ENCODE results near the gene ATP6AP1. TPM values are rescaled to one million over a fixed set of nuclear protein-coding genes. Genes with fewer than 3 reads are reported as not detected.

ATP6AP1 gene
- total RNA-seq, 1 experiment from 2014 or later: 144 TPM

DNA sequence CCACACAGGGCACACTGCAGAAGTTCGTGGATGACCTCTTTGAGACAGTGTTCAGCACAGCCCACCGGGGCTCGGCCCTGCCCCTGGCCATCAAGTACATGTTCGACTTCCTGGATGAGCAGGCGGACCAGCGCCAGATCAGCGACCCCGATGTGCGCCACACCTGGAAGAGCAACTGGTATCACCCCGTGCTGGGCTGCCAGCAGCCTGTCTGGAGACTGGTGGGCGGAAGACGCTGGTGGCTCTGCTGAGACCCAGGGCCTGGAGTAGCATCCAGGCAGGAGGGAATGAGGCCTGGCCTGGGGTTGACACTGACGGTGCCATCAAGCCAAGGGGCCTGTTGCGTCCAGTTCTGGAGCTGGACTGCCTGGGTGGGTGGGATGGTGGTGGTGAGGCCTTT lies 42.0 kb downstream of the ATP6AP1 start:
- no peak for DNase-seq (ENCODE audit: low read depth)

DNA sequence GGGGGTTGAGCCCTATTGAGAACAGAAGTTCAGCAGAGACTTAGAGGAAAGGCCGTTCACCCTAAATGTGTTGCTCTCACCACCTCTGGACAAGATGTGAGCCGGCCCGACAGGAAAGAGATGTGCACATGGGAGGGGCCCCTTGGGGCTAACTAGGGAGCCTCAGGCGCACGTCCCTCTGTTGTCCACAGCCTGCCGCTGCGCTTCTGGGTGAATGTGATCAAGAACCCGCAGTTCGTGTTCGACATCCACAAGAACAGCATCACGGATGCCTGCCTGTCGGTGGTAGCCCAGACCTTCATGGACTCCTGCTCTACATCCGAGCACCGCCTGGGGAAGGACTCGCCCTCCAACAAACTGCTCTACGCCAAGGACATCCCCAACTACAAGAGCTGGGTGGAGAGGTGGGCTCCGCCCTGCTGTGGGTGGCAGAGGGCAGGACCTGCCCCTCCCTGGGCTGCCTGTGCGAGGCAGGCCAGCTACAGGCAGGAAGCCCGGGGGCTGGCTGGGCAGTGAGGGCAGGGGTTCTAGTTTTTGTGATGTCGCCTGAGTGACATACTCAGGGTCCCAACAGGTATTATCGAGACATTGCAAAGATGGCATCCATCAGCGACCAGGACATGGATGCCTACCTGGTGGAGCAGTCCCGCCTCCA lies 42.6 kb downstream of the ATP6AP1 start:
- no peak for DNase-seq (ENCODE audit: low read depth)

DNA sequence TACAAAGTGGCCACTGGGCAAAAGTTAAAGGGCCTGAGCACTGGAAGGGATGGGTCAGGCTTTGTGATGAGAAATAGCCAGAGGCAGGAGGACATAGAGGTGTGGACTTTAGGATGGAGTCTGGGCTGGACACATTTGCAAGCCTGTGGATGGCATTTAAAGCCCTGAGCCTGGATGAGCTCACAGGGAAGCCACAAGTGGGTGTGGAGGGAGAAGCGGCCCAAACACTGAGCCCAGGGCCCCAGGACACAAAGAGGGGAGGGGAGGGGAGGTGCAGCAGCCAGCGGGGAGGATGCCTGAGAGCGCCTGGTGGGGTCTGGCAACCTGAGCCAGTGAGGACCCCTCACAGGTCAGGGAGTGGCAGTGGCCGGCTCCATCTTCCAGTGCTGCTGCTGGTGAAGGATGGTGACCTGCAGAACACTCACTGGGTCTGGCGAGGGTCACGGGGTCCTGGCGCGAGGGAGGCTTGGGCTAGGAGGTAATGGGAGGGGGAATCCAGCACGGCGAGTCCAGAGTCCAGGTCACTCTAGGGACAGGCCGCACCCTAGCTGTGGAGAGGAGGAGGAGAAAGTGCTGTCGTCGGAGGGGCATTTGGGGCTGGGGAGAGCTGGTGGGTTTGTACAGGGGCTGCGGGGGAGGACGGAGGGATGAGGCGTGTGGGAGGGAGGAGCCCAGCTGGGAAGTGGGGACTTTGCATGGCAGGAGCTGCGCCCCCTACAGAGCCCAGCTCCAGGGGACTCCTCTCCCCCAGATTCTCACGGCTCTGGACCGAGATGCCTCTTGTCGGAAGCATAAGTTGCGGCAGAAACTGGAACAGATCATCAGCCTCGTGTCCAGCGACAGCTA lies 43.6 kb downstream of the ATP6AP1 start:
- no peak for DNase-seq (ENCODE audit: low read depth)

DNA sequence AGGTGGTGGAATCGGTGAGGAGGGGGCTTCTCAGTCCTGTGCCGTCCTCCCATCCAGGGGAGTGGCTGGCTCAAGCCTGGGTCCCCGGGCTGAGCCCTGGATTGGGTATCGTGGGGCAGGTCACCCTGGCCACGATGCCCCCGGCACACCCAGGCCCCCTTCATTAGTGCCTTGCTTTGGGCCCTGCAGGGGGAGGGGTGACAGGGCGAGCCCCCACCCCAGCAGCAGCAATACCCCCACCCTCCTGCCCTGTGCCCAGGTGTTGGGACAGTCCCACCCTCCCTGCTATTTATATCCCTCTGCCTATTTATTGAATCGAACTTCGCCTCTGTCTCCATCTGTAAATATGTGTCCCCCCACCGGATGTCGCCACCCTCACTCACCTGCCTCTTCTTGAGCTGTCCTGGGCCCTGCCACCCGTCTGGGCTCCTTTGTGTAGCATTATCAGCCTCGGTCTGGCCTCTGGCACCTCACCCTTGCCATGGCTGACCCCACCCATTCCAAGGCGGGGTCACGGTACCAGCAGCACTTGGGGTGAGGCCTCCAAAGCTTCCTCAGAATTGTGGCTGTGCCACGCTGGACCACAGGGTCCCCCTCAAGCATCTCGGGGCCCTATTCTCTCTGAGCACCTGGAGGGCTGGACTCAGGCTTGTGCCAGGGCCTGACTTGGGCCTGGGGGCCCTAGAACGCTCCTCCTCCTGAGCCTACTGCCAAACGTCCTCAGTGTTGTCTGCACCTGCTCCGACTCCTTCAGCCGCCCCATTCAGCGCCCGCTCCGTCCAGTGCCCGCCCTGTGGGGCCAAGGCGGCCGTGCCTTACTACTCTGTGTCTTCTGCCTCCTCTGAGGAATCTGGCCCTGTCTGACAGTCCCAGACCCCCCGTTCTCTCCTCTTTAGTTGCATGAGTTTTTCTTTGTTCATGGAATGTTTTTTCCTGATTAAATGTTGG lies 44.5 kb downstream of the ATP6AP1 start:
- no peak for DNase-seq (ENCODE audit: low read depth)

- no peak for DNase-seq (ENCODE audit: low read depth)
Measured at GRCh38 chrX:154473683-154474082, 45.2 kb downstream of the ATP6AP1 start.

GRCh38 chrX:154476821-154477220 lies 48.3 kb downstream of the ATP6AP1 start:
- DNase-seq (ENCODE audit: low read depth): no peak

GRCh38 chrX:154477891-154478477 lies 49.5 kb downstream of the ATP6AP1 start:
- DNase-seq (ENCODE audit: low read depth): no peak

DNA sequence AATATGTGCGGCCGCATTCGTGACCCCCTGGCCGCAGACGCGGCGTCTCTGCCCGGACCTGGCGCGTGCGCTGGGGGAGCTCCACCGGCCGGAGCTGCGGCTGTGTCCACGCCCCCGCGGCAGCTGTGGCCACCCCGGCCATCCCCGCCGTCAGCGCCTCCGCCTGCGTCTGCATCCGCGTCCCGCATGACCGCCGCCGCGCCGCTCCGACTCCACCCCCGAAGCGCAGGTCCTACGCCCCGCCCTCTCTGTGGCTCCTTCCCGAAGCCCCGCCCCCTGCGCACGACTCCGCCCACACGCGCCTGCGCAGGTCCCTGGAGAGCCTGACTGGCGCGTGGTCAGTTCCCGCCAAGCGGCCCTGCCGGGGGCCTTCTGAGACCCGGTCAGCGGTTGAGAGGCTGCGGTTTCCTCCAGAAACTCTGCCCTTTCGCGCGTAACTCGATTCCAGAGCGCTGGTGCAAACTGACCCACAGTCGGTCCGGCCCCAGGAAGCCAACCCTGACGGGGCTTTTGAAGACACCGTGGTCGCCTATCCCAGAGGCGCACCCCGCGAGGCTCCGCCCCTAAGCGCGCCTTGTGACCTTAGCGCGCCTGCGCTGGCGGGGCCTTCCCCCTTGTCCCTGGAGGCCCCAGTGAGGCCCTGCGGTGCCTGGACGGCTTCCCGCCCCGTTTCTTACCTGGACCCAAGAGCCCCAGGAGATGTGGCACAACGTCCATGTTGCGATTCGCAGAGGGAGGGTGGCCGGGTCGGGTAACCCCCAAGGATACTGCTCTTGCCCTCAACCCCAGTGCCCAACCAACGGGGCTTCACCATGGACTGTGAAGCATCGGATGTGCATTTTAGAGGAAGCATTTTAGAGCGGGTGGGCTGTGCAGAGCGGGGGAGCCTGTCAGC lies 50.5 kb downstream of the ATP6AP1 start, which contains the start of gene LAGE3:
LAGE3 (minus strand) TSS at position 554 of the 895 bp plus-strand sequence; CDS start at position 188, 366 bp downstream.
- DNase-seq (ENCODE audit: low read depth): peak; percentile 89

DNA sequence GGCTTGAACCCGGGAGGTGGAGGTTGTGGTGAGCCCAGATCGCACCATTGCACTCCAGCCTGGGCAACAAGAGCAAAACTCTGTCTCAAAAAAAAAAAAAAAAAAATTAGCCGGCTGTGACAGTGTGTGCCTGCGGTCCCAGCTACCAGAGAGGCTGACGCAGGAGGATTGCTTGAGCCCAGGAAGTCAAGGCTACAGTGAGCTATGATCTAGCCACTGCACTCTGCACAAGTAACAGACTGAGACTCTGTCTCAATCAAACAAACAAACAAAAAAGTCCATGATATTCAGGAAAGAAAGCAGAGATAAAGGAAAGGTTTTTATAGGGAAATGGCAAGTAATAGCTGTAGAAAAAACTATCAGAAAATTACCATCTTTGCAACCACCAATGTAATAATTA lies 52.7 kb downstream of the ATP6AP1 start:
- DNase-seq (ENCODE audit: low read depth): no peak

DNA sequence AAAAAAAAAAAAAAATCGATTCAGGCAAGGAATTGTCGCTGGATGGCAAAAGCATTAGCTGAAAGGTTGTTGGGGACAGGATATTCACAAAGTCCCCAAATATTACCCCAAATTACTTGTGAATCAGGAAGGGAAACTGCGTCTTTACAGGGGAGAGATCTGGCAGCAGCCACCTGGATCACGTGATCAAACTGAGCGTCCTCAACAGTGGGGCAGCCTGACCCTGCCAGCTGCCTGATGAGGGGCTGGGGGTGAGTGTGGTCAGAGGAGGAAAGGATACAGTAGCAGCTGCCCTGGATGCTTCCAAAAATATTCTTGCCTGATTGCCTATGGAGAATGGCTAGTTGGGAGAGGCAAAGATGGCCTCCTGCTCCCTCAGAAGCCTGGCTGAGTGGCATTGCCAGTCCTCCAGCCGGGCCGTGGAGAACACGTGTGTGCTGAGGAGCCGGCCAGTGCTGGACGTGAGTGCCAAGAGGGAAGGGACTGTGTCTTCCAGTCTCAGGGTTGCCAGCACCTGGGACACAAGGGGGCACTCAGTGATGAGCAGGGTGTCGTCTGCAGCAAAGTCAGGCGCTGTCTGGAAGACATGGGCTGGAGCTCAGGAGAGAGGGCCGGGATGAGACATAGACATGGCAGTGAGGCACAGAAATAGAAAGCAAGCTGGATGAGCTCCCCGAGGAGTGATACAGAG lies 53.6 kb downstream of the ATP6AP1 start:
- no peak for DNase-seq (ENCODE audit: low read depth)

DNA sequence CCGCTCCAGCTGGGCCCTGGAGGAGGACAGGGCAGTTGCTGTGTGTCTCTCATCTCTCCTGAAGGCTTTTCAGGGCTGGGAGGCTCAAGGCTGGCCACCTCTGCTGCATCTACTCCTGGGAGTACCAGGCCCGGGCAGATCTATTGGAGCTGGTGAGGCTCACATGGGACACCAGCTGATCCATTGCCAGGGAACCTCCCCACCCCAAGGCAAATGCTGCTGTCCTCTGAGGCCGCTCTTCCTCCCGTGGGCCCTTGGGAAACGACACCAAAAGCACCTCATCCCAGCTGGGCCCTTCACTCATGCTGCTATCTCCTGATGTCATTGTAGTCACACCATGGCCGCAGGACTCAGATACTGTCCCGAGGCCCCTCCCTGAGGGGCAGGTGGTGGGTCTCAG lies 54.3 kb downstream of the ATP6AP1 start:
- DNase-seq (ENCODE audit: low read depth): no peak

DNA sequence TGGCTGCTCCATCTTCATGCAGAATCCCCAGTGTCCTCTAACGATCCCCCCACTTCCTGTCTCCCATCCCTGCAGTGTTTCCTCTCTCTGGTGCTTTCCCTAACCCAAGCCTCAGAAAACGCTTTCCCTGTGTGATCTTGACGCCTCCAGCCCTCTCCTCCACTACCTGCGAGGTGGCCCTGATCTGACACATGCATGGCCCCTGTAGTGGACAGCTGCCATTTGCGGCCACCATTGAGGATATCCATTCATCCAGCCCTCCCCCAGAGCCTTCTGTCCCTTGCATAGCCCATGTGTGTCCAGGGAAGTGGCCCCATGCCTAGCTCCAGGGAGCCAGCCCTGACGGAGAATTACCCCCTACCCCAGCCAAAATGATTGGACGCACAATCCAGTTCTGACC lies 54.8 kb downstream of the ATP6AP1 start:
- DNase-seq (ENCODE audit: low read depth): no peak

- peak; percentile 41 for DNase-seq (ENCODE audit: low read depth)
Measured at GRCh38 chrX:154484255-154485149, 56.0 kb downstream of the ATP6AP1 start.

GRCh38 chrX:154485150-154486051 lies 56.9 kb downstream of the ATP6AP1 start:
- DNase-seq (ENCODE audit: low read depth): no peak

DNA sequence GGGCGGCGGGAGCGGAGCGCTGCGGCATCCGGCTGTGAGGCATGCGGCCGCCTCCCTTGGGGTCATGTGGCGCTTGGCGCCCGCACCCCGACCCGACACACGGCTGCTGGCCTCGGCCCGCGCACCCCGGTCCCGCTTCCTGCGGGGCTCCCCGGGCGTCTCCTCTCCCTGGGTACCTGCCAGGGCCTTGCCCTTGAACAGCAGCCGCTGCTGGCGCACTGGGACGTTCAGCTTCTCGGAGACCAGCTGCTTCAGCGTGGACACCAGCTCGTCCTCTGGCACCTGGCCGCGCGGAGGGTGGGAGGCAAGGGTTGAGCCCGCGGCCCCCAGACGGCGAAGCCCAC lies 57.5 kb downstream of the ATP6AP1 start:
- DNase-seq (ENCODE audit: low read depth): peak; percentile 41
